HEK293 (cell line): ENCODE measurements around the gene RAB13.

Experiments
- CTCF ChIA-PET: fragments of 350-600 bp; formaldehyde crosslinking; extraction: SDS; loops from one replicate; lab custom pipeline; 2021; ENCODE audit warnings: antibody characterized with exemption; lab: Yijun Ruan, JAX
- POLR2A ChIA-PET: fragments of 300-600 bp; formaldehyde crosslinking; extraction: SDS; loops from one replicate; lab custom pipeline; 2020; ENCODE audit warnings: antibody characterized with exemption, inconsistent platforms; lab: Yijun Ruan, JAX
- H3K27ac ChIP-seq: fragments of 200-500 bp; sonication (Bioruptor generic); 2 replicates; pipeline ENCODE4 v1.5.1; 2014; ENCODE audit warnings: low read depth, low read length, control low read depth, inconsistent platforms; ENCODE audit errors: extremely low read depth
- H3K36me3 ChIP-seq, 2 experiments: fragments of 200-500 bp in 1 of 2; sonication (Bioruptor generic) in 1 of 2; 1 replicate in 1 of 2; 2 replicates in 1 of 2; pipeline ENCODE4 v1.5.1; 2014 to 2017; ENCODE audit warnings: inconsistent platforms in 2 of 2, low read length in 2 of 2; ENCODE audit not compliant: control insufficient read depth in 2 of 2, insufficient read depth in 1 of 2
- H3K4me1 ChIP-seq: fragments of 200-500 bp; sonication (Bioruptor generic); 2 replicates; pipeline ENCODE4 v1.5.1; 2014; ENCODE audit warnings: mild to moderate bottlenecking, low read length, inconsistent platforms; ENCODE audit not compliant: control insufficient read depth, insufficient read depth
- H3K4me3 ChIP-seq: 2 replicates; pipeline ENCODE4 v1.5.1; 2011; ENCODE audit warnings: low read depth, mild to moderate bottlenecking, control low read depth, low read length, moderate library complexity
- H3K9me3 ChIP-seq: fragments of 200-500 bp; sonication (Bioruptor generic); 2 replicates; pipeline ENCODE4 v1.5.1; 2014; ENCODE audit warnings: low read depth, low read length, inconsistent platforms; ENCODE audit not compliant: control insufficient read depth, insufficient read depth
- ATF2 ChIP-seq: fragments of 450-650 bp; formaldehyde crosslinking; IDR thresholded peaks from 2 replicates; pipeline ENCODE4 v1.5.1; 2016; ENCODE audit warnings: missing biosample characterization, missing genetic modification characterization, low read depth
- KLF9 ChIP-seq: fragments of 450-650 bp; formaldehyde crosslinking; IDR thresholded peaks from 2 replicates; pipeline ENCODE4 v1.5.1; 2016; ENCODE audit warnings: missing biosample characterization, missing genetic modification characterization, low read depth
- MZF1 ChIP-seq: fragments of 450-650 bp; formaldehyde crosslinking; IDR thresholded peaks from 2 replicates; pipeline ENCODE4 v1.5.1; 2017; ENCODE audit warnings: missing biosample characterization, missing genetic modification characterization, borderline replicate concordance
- SP7 ChIP-seq: fragments of 450-650 bp; formaldehyde crosslinking; IDR thresholded peaks from 2 replicates; pipeline ENCODE4 v1.5.1; 2016; ENCODE audit warnings: missing biosample characterization, missing genetic modification characterization
- TRIM28 ChIP-seq: IDR thresholded peaks from 2 replicates; pipeline ENCODE4 v1.6.1; 2011; ENCODE audit warnings: low read length, control low read depth, borderline replicate concordance
- ZBTB48 ChIP-seq: fragments of 450-650 bp; formaldehyde crosslinking; IDR thresholded peaks from 2 replicates; pipeline ENCODE4 v1.5.1; 2016; ENCODE audit warnings: missing biosample characterization, missing genetic modification characterization
- ZFP3 ChIP-seq: fragments of 450-650 bp; formaldehyde crosslinking; IDR thresholded peaks from 2 replicates; pipeline ENCODE4 v1.5.1; 2016; ENCODE audit warnings: low read depth, missing biosample characterization, missing genetic modification characterization
- ZNF16 ChIP-seq: fragments of 450-650 bp; formaldehyde crosslinking; IDR thresholded peaks from 2 replicates; pipeline ENCODE4 v1.5.1; 2016; ENCODE audit warnings: low read depth, missing biosample characterization, missing genetic modification characterization
- ZNF19 ChIP-seq: fragments of 450-650 bp; formaldehyde crosslinking; IDR thresholded peaks from 2 replicates; pipeline ENCODE4; 2016; ENCODE audit warnings: missing biosample characterization, missing genetic modification characterization, low read depth
- ZNF2 ChIP-seq: fragments of 450-650 bp; formaldehyde crosslinking; IDR thresholded peaks from 2 replicates; pipeline ENCODE4 v1.5.1; 2016; ENCODE audit warnings: missing biosample characterization, missing genetic modification characterization
- ZNF239 ChIP-seq: fragments of 450-650 bp; formaldehyde crosslinking; IDR thresholded peaks from 2 replicates; pipeline ENCODE4 v1.5.1; 2016; ENCODE audit warnings: missing biosample characterization, missing genetic modification characterization
- ZNF26 ChIP-seq: fragments of 450-650 bp; formaldehyde crosslinking; IDR thresholded peaks from 2 replicates; pipeline ENCODE4 v1.5.1; 2016; ENCODE audit warnings: missing biosample characterization, missing genetic modification characterization
- ZNF362 ChIP-seq: fragments of 450-650 bp; formaldehyde crosslinking; IDR thresholded peaks from 2 replicates; pipeline ENCODE4 v1.5.1; 2016; ENCODE audit warnings: missing biosample characterization, missing genetic modification characterization
- ZNF398 ChIP-seq: fragments of 450-650 bp; formaldehyde crosslinking; IDR thresholded peaks from 2 replicates; pipeline ENCODE4 v1.5.1; 2017; ENCODE audit warnings: missing biosample characterization, missing genetic modification characterization
- ZNF48 ChIP-seq: fragments of 450-650 bp; formaldehyde crosslinking; IDR thresholded peaks from 2 replicates; pipeline ENCODE4 v1.5.1; 2016; ENCODE audit warnings: missing biosample characterization, missing genetic modification characterization
- ZNF501 ChIP-seq: fragments of 450-650 bp; formaldehyde crosslinking; IDR thresholded peaks from 2 replicates; pipeline ENCODE4 v1.5.1; 2016; ENCODE audit warnings: missing biosample characterization, missing genetic modification characterization
- ZNF510 ChIP-seq: fragments of 450-650 bp; formaldehyde crosslinking; IDR thresholded peaks from 2 replicates; pipeline ENCODE4 v1.5.1; 2018; ENCODE audit warnings: mild to moderate bottlenecking, missing genetic modification characterization, missing biosample characterization; ENCODE audit not compliant: insufficient replicate concordance
- ZNF544 ChIP-seq: fragments of 450-650 bp; formaldehyde crosslinking; IDR thresholded peaks from 2 replicates; pipeline ENCODE4 v1.5.0; 2017; ENCODE audit warnings: missing biosample characterization, missing genetic modification characterization
- ZNF610 ChIP-seq: fragments of 450-650 bp; formaldehyde crosslinking; IDR thresholded peaks from 2 replicates; pipeline ENCODE4 v1.5.1; 2016; ENCODE audit warnings: missing biosample characterization, missing genetic modification characterization, borderline replicate concordance
- ZNF623 ChIP-seq: fragments of 450-650 bp; formaldehyde crosslinking; IDR thresholded peaks from 2 replicates; pipeline ENCODE4 v1.5.1; 2016; ENCODE audit warnings: missing biosample characterization, missing genetic modification characterization
- ZNF645 ChIP-seq: fragments of 450-650 bp; formaldehyde crosslinking; IDR thresholded peaks from 2 replicates; pipeline ENCODE4; 2016; ENCODE audit warnings: missing biosample characterization, missing genetic modification characterization
- ZNF677 ChIP-seq: fragments of 450-650 bp; IDR thresholded peaks from 2 replicates; pipeline ENCODE4 v1.5.0; 2018; ENCODE audit warnings: missing biosample characterization, mild to moderate bottlenecking, missing genetic modification characterization, moderate library complexity
- TF ChIP-seq, protein P1 (sequence below): fragments of 450-650 bp; formaldehyde crosslinking; conservative IDR thresholded peaks from 2 replicates; pipeline ENCODE4 v1.5.1; 2016; ENCODE audit warnings: low read depth, missing biosample characterization, missing genetic modification characterization

Gene RAB13

GRCh38 chr1:153987621-153988020, 1.5 kb upstream of the RAB13 start:
- peaks cover 16 to 33% of the 10 kb centered on the region in 2 experiments for H3K36me3 ChIP-seq
- ChIA-PET CTCF (interaction anchor here (0.7 to 4.3 kb wide), 21 partner anchors 9 to 476 kb away, joined by 3 to 46 read pairs (median 10); partner anchors contain the start of genes CREB3L4, JTB, SLC27A3 and SLC39A1), POLR2A (interaction anchor here (0.6 to 6.3 kb wide), 6 partner anchors 10 to 329 kb away, joined by 3 to 114 read pairs (median 8); partner anchors contain the start of genes CREB3L4, JTB and SNAPIN)
- H3K27ac ChIP-seq, result no peak overlapping the region
- TF ChIP-seq ZNF362 (peak; percentile 95), ZNF48 (no peak)
- H3K4me3 ChIP-seq, result no peak overlapping the region
- peaks cover 8% of the 10 kb centered on the region; the same call in 1 of the 2 replicates for H3K4me1 ChIP-seq
- no peaks in the 10 kb centered on the region for H3K9me3 ChIP-seq

- peaks cover 7 to 35% of the 10 kb centered on the region in 2 experiments for H3K36me3 ChIP-seq
- H3K9me3 ChIP-seq, result no peaks in the 10 kb centered on the region
- peak overlapping the region; percentile 57; the same call in 1 of the 2 replicates for H3K27ac ChIP-seq
- CTCF ChIA-PET, result interaction anchor here (0.7 to 4.3 kb wide), 12 partner anchors 7 to 634 kb away, joined by 3 to 46 read pairs (median 7); partner anchors contain the start of genes CREB3L4, DENND4B, JTB and NPR1
- POLR2A ChIA-PET, result interaction anchor here (0.5 to 6.3 kb wide), 7 partner anchors 8 to 258 kb away, joined by 4 to 114 read pairs (median 6); partner anchors contain the start of genes CREB3L4, CRTC2, DENND4B and INTS3
- peak overlapping the region; percentile 59 for H3K4me3 ChIP-seq
- H3K4me1 ChIP-seq, result peaks cover 8% of the 10 kb centered on the region; the same call in 1 of the 2 replicates
- TF ChIP-seq ZFP3 (tag by site-specific recombination) (no peak), ZNF501 (tag by site-specific recombination) (no peak), ZNF2 (tag by site-specific recombination) (no peak), ZNF610 (tag by site-specific recombination) (no peak), ZNF510 (tag by site-specific recombination) (no peak), KLF9 (tag by site-specific recombination) (no peak), ZNF623 (tag by site-specific recombination) (no peak), ATF2 (no peak), ZNF677 (tag by site-specific recombination) (no peak), ZBTB48 (0 out of 2 replicates have a peak, but pooled peaks have one; percentile 19), ZNF398 (tag by site-specific recombination) (peak; percentile 35), TRIM28 (no peak), ZNF19 (tag by site-specific recombination) (no peak), ZNF16 (tag by site-specific recombination) (no peak), ZNF239 (tag by site-specific recombination) (no peak), ZNF26 (no peak), SP7 (tag by site-specific recombination) (no peak; the same call in 1 of the 2 replicates), MZF1 (no peak), ZNF645 (tag by site-specific recombination) (no peak), ZNF544 (tag by site-specific recombination) (no peak)
- TF ChIP-seq, protein P1, sequence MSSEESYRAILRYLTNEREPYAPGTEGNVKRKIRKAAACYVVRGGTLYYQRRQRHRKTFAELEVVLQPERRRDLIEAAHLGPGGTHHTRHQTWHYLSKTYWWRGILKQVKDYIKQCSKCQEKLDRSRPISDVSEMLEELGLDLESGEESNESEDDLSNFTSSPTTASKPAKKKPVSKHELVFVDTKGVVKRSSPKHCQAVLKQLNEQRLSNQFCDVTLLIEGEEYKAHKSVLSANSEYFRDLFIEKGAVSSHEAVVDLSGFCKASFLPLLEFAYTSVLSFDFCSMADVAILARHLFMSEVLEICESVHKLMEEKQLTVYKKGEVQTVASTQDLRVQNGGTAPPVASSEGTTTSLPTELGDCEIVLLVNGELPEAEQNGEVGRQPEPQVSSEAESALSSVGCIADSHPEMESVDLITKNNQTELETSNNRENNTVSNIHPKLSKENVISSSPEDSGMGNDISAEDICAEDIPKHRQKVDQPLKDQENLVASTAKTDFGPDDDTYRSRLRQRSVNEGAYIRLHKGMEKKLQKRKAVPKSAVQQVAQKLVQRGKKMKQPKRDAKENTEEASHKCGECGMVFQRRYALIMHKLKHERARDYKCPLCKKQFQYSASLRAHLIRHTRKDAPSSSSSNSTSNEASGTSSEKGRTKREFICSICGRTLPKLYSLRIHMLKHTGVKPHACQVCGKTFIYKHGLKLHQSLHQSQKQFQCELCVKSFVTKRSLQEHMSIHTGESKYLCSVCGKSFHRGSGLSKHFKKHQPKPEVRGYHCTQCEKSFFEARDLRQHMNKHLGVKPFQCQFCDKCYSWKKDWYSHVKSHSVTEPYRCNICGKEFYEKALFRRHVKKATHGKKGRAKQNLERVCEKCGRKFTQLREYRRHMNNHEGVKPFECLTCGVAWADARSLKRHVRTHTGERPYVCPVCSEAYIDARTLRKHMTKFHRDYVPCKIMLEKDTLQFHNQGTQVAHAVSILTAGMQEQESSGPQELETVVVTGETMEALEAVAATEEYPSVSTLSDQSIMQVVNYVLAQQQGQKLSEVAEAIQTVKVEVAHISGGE (tag by site-specific recombination), result no peak
Observed at GRCh38 chr1:153985341-153985912, 712 bp downstream of the RAB13 start.
